ELF-1 (cell line): Measurements from ENCODE around the gene YWHAB.

Experiments
- DNase-seq: peaks from one replicate; pipeline ENCODE4 v3.0.0-alpha.2; 2016; ENCODE audit warnings: low read depth, low spot score

YWHAB gene

DNA sequence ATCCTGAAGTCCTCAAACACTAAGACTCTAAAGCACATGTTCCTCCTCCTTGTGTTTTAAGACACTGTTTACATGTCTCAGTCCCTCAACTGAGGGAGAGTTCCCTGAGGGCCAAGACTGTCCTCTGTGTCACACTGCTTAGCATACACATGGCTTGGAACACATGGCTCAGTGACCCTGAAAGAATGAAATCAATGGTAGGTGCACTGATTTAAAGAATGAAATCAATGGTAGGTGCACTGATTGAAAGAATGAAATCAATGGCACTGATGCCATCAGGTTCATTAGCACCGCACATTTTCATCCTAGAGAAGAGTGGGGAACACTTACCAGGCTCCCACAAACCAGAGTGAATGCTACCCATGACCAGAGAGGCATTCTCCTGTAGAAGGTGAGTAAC lies 64.9 kb downstream of the YWHAB start:
- no peak for DNase-seq

DNA sequence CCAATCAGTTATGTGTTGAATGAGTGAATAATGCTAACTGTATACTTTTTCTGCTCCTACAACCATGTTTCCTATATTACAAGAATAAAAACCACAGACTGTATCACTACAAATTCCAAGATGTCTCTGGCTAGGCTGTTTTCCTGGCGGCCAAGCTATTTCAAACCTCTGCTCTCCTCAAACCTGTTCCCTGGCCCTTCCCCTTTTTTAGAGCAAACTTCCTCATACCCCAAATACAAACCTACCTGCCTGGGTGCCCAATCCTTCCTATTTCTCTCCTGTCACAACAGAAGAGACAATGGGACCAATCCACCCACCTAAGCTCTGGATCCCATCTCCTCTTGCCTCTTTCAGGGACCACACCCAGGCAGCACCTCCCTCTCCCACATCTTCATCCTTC lies 67.2 kb downstream of the YWHAB start:
- DNase-seq = no peak

DNA sequence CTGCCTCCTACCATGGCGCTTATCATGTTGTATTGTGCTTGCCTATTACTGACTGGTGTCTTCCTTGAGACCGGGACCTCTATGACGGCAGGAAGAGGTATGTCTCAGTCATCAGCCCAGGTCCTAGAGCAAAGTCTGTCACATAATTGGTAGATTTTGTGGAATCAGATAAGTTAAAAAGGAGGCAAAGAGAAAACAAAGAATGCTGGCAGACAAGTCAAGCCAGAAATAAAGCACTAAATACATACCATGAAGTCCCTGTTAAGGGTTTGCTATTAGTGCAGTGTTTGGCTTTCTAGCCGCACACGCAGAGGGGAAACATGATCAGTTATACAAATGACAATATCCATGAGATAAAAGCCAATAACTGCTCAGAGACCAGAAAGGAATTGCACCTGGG lies 68.7 kb downstream of the YWHAB start:
- no peak for DNase-seq

DNA sequence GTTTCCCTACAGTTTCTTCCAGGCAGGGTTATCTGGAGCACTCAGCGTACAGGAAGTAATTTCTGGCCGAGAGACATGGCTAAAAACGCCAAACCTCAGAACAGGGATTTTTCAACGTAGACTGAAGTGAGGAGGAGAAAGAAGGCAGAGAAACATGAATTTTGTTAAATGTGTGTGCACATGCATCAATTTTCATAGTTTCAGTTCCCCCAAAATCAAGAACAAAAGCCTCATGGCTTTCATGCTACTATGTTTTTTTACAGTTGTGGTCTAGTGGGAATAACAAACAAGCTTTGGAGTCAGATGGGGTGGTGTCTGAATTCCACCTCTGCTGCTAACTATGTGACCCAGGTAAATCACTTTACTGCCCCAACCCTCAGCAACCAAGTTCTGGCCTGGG lies 69.8 kb downstream of the YWHAB start:
- no peak for DNase-seq

DNA sequence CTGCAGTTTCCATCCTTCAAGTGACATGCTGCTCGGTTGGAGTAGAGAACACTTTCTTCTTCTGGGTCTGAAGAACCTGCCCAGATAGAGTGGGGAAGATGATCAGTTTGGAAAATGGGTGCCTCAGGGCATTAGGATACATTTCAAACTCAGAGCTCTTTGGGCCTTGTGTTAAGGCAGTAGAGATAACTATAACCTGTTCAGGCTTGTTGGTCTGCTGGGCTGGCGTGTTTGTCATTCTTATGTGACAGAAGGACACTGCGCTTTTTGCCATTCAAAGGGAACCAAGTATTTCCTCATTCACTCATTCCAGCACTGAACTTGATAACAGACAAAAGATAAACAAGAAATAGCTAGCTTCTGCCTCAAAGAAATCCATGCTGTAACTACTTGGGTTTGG lies 70.9 kb downstream of the YWHAB start:
- peak; percentile 8 for DNase-seq
